Measurements from ENCODE around the gene CBL. TPM values are rescaled to one million over a fixed set of nuclear protein-coding genes. Genes with fewer than 3 reads are reported as not detected.
"Not testable (repeated sequence)": the region's sequence is repeated elsewhere in the genome, so short reads cannot be mapped to it uniquely, and the experiment has no call there.

CBL gene
- total RNA-seq, 2 donors from 2014 or later, result 8.5 to 14.5 TPM

GRCh38 chr11:119180729-119181676 is 25.1 kb upstream of the CBL start:
- Histone ChIP-seq H3K27ac (no peak overlapping the region), H3K4me3 (no peak overlapping the region), H3K4me1 (peaks cover 0 to 5% of the 10 kb centered on the region in 2 donors), H3K27me3 (no peaks in the 10 kb centered on the region), H3K9me3 (no peaks in the 10 kb centered on the region), H3K36me3 (peaks cover 6% of the 10 kb centered on the region)
- TF ChIP-seq CTCF (IDR thresholded peaks at IDR 0.05), result no peak
- DNase-seq (ENCODE audit: low spot score), result no peak

GRCh38 chr11:119181677-119182412 is 24.3 kb upstream of the CBL start:
- H3K4me3 ChIP-seq, result no peak overlapping the region
- no peaks in the 10 kb centered on the region for H3K9me3 ChIP-seq
- H3K27ac ChIP-seq, result no peak overlapping the region
- no peak for TF ChIP-seq CTCF (IDR thresholded peaks at IDR 0.05)
- peaks cover 6% of the 10 kb centered on the region for H3K36me3 ChIP-seq
- DNase-seq (ENCODE audit: low spot score), result no peak
- no peaks in the 10 kb centered on the region for H3K27me3 ChIP-seq
- H3K4me1 ChIP-seq, result peaks cover 0 to 5% of the 10 kb centered on the region in 2 donors

- not testable (repeated sequence) for H3K4me1 ChIP-seq; H3K36me3 ChIP-seq; H3K27me3 ChIP-seq; DNase-seq (ENCODE audit: low spot score); H3K9me3 ChIP-seq; H3K27ac ChIP-seq; H3K4me3 ChIP-seq
These were observed 21.7 kb upstream of the CBL start for GRCh38 chr11:119184399-119184798.

- Histone ChIP-seq H3K9me3 (no peaks in the 10 kb centered on the region), H3K27me3 (no peaks in the 10 kb centered on the region), H3K4me3 (no peak overlapping the region), H3K27ac (no peak overlapping the region), H3K4me1 (no peaks in the 10 kb centered on the region), H3K36me3 (peaks cover 2% of the 10 kb centered on the region)
- no peak for TF ChIP-seq CTCF (IDR thresholded peaks at IDR 0.05)
- DNase-seq (ENCODE audit: low spot score), result no peak
These were observed 20.0 kb upstream of the CBL start for GRCh38 chr11:119185981-119186634.

- Histone ChIP-seq H3K27me3 (no peaks in the 10 kb centered on the region), H3K36me3 (no peaks in the 10 kb centered on the region), H3K9me3 (no peaks in the 10 kb centered on the region), H3K27ac (no peak overlapping the region), H3K4me1 (no peaks in the 10 kb centered on the region), H3K4me3 (no peak overlapping the region)
- TF ChIP-seq CTCF (IDR thresholded peaks at IDR 0.05), result no peak
- DNase-seq (ENCODE audit: low spot score), result no peak
These were observed 18.8 kb upstream of the CBL start for GRCh38 chr11:119187123-119187892.

Measured in right atrium auricular region (tissue), 2 donors.